ENCODE measurements around the gene BRD1.

BRD1 gene

GRCh38 chr22:49827853-49828598 is at the start of gene BRD1:
Gene BRD1, minus strand, starts transcription at chr22:49827873. Its CDS starts 3,556 bp downstream, at chr22:49824317.
- peak; percentile 12 for DNase-seq

- no peak for DNase-seq
Measured at GRCh38 chr22:49873228-49873940, 45.7 kb upstream of the BRD1 start.

DNA sequence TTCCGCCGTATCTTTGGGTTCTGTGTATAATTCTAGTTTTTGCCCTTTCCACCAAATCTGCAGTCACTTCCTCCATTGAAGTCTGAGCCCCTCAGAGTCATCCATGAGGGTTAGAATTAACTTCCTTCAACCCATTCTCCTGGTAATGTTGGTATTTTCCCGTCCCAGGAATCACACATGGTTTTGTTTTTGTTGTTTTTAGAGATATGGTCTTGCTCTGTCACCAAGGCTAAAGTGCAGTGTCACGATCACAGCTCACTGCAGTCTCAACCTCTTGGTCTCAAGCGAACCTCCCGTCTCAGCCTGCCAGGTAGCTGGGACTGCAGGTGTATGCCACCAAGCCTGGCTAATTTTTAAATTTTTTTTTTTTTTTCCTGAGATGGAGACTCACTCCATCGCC is 44.7 kb upstream of the BRD1 start:
- no peak for DNase-seq

DNA sequence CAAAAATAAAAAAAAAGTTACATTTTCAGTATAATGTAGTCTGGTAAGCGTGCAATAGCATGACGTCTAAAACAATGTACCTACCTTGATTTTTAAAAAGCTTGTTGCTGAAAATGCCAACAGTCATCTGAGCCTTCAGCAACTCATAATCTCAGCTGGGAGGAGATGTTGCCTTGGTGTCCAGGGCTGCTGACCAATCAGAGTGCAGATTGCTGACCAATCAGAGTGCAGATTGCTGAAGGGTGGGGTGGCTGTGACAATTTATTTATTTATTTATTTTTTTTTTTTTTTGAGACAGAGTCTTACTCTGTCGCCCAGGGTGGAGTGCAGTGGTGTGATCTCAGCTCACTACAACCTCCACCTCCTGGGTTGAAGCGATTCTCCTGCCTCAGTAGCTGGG is 43.8 kb upstream of the BRD1 start:
- DNase-seq = no peak

GRCh38 chr22:49869845-49870712 is 42.4 kb upstream of the BRD1 start:
- no peak for DNase-seq

DNA sequence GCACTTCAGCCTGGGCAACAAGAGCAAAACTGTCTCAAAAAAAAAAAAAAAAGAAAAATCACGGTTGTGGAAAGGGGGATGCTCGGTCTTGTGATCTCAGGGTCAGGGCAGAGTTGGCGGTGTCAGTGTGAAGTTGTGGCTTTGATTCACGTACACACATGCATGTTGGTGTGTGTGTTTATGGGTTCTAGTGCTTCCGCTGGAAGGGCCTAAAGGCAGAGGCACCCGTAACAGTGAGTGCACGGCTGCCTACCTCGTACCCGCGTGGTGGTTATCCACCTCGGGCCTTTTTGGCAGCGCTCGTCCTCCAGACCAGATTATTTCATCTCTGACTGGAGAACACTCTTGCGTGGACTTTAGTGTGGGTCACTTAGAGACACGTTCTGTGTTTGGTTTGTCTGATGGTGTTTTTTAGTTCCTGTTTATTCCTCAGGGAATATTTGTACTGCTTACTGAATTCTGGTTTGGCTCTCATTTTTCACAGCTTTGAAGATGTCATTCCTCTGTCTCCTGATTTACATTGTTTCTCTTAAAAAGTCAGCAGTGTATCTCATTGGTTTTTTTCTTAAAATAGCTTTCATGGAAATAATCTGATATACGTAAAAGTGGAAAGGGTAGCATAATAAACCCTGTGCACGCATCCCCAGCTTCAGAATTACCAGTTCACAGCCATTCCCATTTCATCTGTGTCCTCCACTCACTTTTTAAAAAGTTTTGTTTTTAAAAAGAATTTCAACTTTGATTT is 41.6 kb upstream of the BRD1 start:
- DNase-seq = no peak

- DNase-seq = no peak
Measured at GRCh38 chr22:49867303-49868265, 39.9 kb upstream of the BRD1 start.

DNA sequence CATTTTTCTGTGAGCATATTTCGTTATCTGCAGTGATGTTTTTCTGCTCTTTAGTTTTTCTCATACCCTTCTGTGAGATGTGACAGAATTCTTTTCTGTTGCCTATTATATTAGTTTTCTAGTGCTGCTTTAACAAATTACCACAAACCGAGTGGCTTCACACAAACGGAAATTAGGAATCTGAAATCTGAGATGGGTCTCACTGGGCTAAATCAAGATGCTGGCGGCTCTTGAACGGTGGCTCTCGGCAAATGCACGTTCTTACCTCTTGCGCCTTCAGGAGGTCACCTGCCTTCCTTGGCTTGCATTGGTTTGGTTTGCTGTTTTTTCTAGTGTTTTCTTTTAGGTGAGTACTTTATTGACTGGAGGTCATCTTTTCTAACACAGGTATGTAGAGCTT is 39.0 kb upstream of the BRD1 start:
- DNase-seq = no peak

DNA sequence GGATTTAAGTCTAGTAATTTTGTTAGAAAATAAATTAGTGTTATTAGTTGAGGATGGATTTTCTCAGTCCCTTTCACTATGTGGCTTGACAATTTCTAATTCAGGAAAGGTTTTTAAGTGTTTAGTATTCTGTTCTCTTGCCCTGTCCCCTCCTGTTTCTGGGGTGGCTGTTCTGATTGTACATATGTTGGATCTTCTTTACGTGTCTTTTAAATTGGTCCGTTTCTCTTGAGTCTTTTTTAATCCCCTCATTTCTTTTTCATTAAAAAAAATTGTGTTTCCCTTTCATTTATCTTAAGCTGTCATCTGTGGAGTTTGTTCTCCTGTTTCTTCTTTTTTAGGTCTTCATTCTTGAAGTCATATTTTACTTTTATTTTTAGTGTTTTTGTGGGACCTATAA is 38.5 kb upstream of the BRD1 start:
- DNase-seq = no peak

DNA sequence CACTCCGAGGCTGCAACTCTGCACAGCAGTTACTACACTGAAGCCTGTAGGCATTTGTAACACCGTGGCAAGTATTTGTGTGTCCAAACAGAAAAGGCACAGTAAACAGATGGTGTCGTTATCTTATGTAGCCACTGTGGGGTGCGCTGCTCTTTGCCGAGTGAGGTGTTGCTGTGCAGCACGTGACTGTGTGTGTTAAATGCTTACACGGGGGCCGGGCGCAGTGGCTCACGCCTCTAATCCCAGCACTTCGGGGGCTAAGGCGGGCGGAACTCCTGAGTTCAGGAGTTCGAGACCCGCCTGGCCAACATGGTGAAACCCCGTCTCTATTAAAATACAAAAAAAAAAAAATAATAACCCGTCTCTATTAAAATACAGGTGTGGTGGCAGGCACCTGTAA is 37.5 kb upstream of the BRD1 start:
- no peak for DNase-seq

DNA sequence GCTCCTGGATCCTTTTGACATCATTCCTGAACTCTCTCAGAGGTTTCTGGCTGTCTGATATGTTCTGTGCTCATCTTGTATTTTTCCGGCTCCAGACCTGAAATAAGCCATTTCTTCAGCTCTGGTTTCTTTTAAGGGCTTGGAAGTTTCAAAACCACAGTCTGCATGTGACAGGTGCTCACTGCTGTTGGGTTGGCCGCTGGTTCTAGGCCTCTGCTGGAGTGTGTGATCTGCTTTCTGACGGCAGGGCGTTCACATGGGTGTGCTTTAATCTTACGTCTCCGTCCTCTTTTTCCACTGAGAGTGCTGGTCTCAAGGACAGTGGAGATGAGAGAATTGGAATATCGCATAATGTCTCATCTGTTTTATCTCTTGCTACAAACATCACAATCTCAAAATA is 36.3 kb upstream of the BRD1 start:
- DNase-seq = no peak

DNA sequence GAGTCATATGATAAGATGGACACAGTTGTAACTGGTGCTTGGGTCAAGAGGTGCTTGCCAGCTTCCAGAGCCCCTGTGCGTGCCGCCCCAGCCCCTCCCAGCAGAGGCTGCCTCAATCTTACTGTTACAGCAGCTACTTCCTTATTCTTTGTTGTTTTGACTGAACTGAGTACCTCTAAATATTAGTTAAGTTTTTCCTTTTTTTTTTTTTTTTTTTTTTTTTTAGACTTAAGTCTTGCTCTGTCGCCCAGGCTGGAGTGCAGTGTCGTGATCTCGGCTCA is 34.8 kb upstream of the BRD1 start:
- DNase-seq = no peak

- no peak for DNase-seq
Measured at GRCh38 chr22:49861642-49862495, 34.2 kb upstream of the BRD1 start.

- DNase-seq = no peak
Measured at GRCh38 chr22:49858827-49859226, 31.2 kb upstream of the BRD1 start.

- DNase-seq = no peak
Measured at GRCh38 chr22:49856766-49857618, 29.3 kb upstream of the BRD1 start.

GRCh38 chr22:49856343-49856742 is 28.7 kb upstream of the BRD1 start:
- no peak for DNase-seq

GRCh38 chr22:49855251-49855911 is 27.7 kb upstream of the BRD1 start:
- DNase-seq = no peak

GRCh38 chr22:49853981-49854831 is 26.5 kb upstream of the BRD1 start:
- no peak for DNase-seq
